ENCODE results near the gene ROBO4.

Gene ROBO4

GRCh38 chr11:124869856-124870387 is 27.7 kb downstream of the ROBO4 start:
- DNase-seq = no peak

- no peak for DNase-seq
Observed at GRCh38 chr11:124869331-124869730, 28.3 kb downstream of the ROBO4 start.

GRCh38 chr11:124868331-124869274 is 29.1 kb downstream of the ROBO4 start:
- DNase-seq = no peak

- peak; percentile 19 for DNase-seq
Observed at GRCh38 chr11:124867700-124868099, 30.0 kb downstream of the ROBO4 start.

GRCh38 chr11:124865902-124866851 is 31.5 kb downstream of the ROBO4 start:
- DNase-seq = peak; percentile 23

GRCh38 chr11:124865181-124865901 is 32.3 kb downstream of the ROBO4 start, which contains the start of gene ROBO3:
TSS of gene ROBO3 (plus strand) at chr11:124865432. CDS start at chr11:124865578, 146 bp downstream.
- DNase-seq = no peak

- no peak for DNase-seq
Observed at GRCh38 chr11:124864892-124865180, 32.8 kb downstream of the ROBO4 start.

GRCh38 chr11:124864176-124864891 is 33.3 kb downstream of the ROBO4 start:
- no peak for DNase-seq

- no peak for DNase-seq
Observed at GRCh38 chr11:124863826-124864165, 33.9 kb downstream of the ROBO4 start.

- no peak for DNase-seq
Observed at GRCh38 chr11:124863137-124863825, 34.4 kb downstream of the ROBO4 start.

GRCh38 chr11:124861670-124862069 is 36.0 kb downstream of the ROBO4 start:
- no peak for DNase-seq

- DNase-seq = no peak
Observed at GRCh38 chr11:124859171-124859570, 38.5 kb downstream of the ROBO4 start.

- no peak for DNase-seq
Observed at GRCh38 chr11:124846070-124846673, 51.5 kb downstream of the ROBO4 start.

GRCh38 chr11:124844664-124845079 is 53.0 kb downstream of the ROBO4 start:
- DNase-seq = no peak

GRCh38 chr11:124843616-124843910 is 54.1 kb downstream of the ROBO4 start:
- DNase-seq = no peak

GRCh38 chr11:124842305-124842704 is 55.4 kb downstream of the ROBO4 start:
- no peak for DNase-seq

GRCh38 chr11:124841840-124842239 is 55.8 kb downstream of the ROBO4 start:
- no peak for DNase-seq

- peak; percentile 20 for DNase-seq
Observed at GRCh38 chr11:124841201-124841600, 56.5 kb downstream of the ROBO4 start.

GRCh38 chr11:124840666-124841065 is 57.0 kb downstream of the ROBO4 start:
- DNase-seq = no peak

GRCh38 chr11:124839972-124840621 is 57.6 kb downstream of the ROBO4 start:
- DNase-seq = no peak

Measured in fibroblast of skin of right biceps (primary cell).